ENCODE data around the gene MCC.

- TF ChIP-seq CTCF (optimal IDR thresholded peaks at IDR 0.05 in 1 of 3, IDR thresholded peaks at IDR 0.05 in 1 of 3, conservative IDR thresholded peaks at IDR 0.05 in 1 of 3; ENCODE audit: extremely low read depth in 1 of 3, insufficient read depth in 2 of 3, low read length in 3 of 3) (no peak), EZH2 (IDR thresholded peaks at IDR 0.05; ENCODE audit: low read length) (no peak)
Measured at GRCh38 chr5:113183694-113184093, 304.6 kb downstream of the MCC start.
